NCI-H69 (cell line): ENCODE data around the gene BHLHE40.
"Not testable (repeated sequence)": the region's sequence is repeated elsewhere in the genome, so short reads cannot be mapped to it uniquely, and the experiment has no call there.

Experiments
- DNase-seq: peaks from one replicate; lab custom pipeline; 2025; lab: John Stamatoyannopoulos, UW

BHLHE40 gene

GRCh38 chr3:4961865-4962264, 17.4 kb upstream of the BHLHE40 start:
- not testable (repeated sequence) for DNase-seq

- DNase-seq: no peak
Measured at GRCh38 chr3:4963669-4964570, 15.3 kb upstream of the BHLHE40 start.

GRCh38 chr3:4966006-4966405, 13.2 kb upstream of the BHLHE40 start:
- not testable (repeated sequence) for DNase-seq

GRCh38 chr3:4967683-4968082, 11.6 kb upstream of the BHLHE40 start:
- not testable (repeated sequence) for DNase-seq

- DNase-seq: not testable (repeated sequence)
Measured at GRCh38 chr3:4971437-4971836, 7.8 kb upstream of the BHLHE40 start.

- no peak for DNase-seq
Measured at GRCh38 chr3:4971838-4972237, 7.4 kb upstream of the BHLHE40 start.

GRCh38 chr3:4972652-4973643, 6.3 kb upstream of the BHLHE40 start:
- no peak for DNase-seq

GRCh38 chr3:4974154-4974553, 5.1 kb upstream of the BHLHE40 start:
- no peak for DNase-seq

- DNase-seq: peak; percentile 85
Measured at GRCh38 chr3:4976109-4976508, 3.1 kb upstream of the BHLHE40 start.

GRCh38 chr3:4977001-4977852, 2.0 kb upstream of the BHLHE40 start:
- peak; percentile 79 for DNase-seq

- DNase-seq: no peak
Measured at GRCh38 chr3:4977853-4978203, 1.4 kb upstream of the BHLHE40 start.

- DNase-seq: peak; percentile 95
Measured at GRCh38 chr3:4978204-4978965, 852 bp upstream of the BHLHE40 start.

GRCh38 chr3:4978966-4979427, 240 bp upstream of the BHLHE40 start:
- DNase-seq: peak; percentile 95

GRCh38 chr3:4980229-4981203, 1.3 kb downstream of the BHLHE40 start:
- peak; percentile 84 for DNase-seq

GRCh38 chr3:4981294-4981664, 2.0 kb downstream of the BHLHE40 start:
- DNase-seq: peak; percentile 18

- DNase-seq: peak; percentile 47
Measured at GRCh38 chr3:4981665-4982494, 2.6 kb downstream of the BHLHE40 start.

GRCh38 chr3:4982773-4983738, 3.8 kb downstream of the BHLHE40 start:
- no peak for DNase-seq
